Measurements from ENCODE around the gene AFF3.
"Not testable (repeated sequence)": the region's sequence is repeated elsewhere in the genome, so short reads cannot be mapped to it uniquely, and the experiment has no call there.

AFF3 gene

GRCh38 chr2:100142393-100142792 is at the start of gene AFF3:
Gene AFF3 (minus strand): TSS chr2:100142590. CDS start chr2:100104454, 38,136 bp downstream.
- DNase-seq (ENCODE audit: low read depth, low spot score) = no peak

- no peak for DNase-seq (ENCODE audit: low read depth, low spot score)
Measured at GRCh38 chr2:100189387-100189786, 47.0 kb upstream of the AFF3 start.

GRCh38 chr2:100188326-100188725 is 45.9 kb upstream of the AFF3 start:
- DNase-seq (ENCODE audit: low read depth, low spot score) = no peak

GRCh38 chr2:100186126-100186525 is 43.7 kb upstream of the AFF3 start:
- no peak for DNase-seq (ENCODE audit: low read depth, low spot score)

- no peak for DNase-seq (ENCODE audit: low read depth, low spot score)
Measured at GRCh38 chr2:100185516-100185915, 43.1 kb upstream of the AFF3 start.

GRCh38 chr2:100185105-100185504 is 42.7 kb upstream of the AFF3 start:
- no peak for DNase-seq (ENCODE audit: low read depth, low spot score)

GRCh38 chr2:100184055-100184737 is 41.8 kb upstream of the AFF3 start:
- DNase-seq (ENCODE audit: low read depth, low spot score) = no peak

GRCh38 chr2:100182494-100183361 is 40.3 kb upstream of the AFF3 start:
- DNase-seq (ENCODE audit: low read depth, low spot score) = peak; percentile 36

- no peak for DNase-seq (ENCODE audit: low read depth, low spot score)
Measured at GRCh38 chr2:100180503-100180902, 38.1 kb upstream of the AFF3 start.

GRCh38 chr2:100179806-100180205 is 37.4 kb upstream of the AFF3 start:
- no peak for DNase-seq (ENCODE audit: low read depth, low spot score)

GRCh38 chr2:100178864-100179263 is 36.5 kb upstream of the AFF3 start:
- DNase-seq (ENCODE audit: low read depth, low spot score) = no peak

GRCh38 chr2:100178085-100178788 is 35.8 kb upstream of the AFF3 start:
- peak; percentile 88 for DNase-seq (ENCODE audit: low read depth, low spot score)

GRCh38 chr2:100176925-100177324 is 34.5 kb upstream of the AFF3 start:
- no peak for DNase-seq (ENCODE audit: low read depth, low spot score)

- DNase-seq (ENCODE audit: low read depth, low spot score) = no peak
Measured at GRCh38 chr2:100174026-100174431, 31.6 kb upstream of the AFF3 start.

GRCh38 chr2:100166701-100167100 is 24.3 kb upstream of the AFF3 start:
- no peak for DNase-seq (ENCODE audit: low read depth, low spot score)

- DNase-seq (ENCODE audit: low read depth, low spot score) = no peak
Measured at GRCh38 chr2:100163605-100164004, 21.2 kb upstream of the AFF3 start.

GRCh38 chr2:100161945-100162620 is 19.7 kb upstream of the AFF3 start:
- DNase-seq (ENCODE audit: low read depth, low spot score) = no peak

- DNase-seq (ENCODE audit: low read depth, low spot score) = no peak
Measured at GRCh38 chr2:100160396-100160795, 18.0 kb upstream of the AFF3 start.

- not testable (repeated sequence) for DNase-seq (ENCODE audit: low read depth, low spot score)
Measured at GRCh38 chr2:100151832-100152231, 9.4 kb upstream of the AFF3 start.

GRCh38 chr2:100151310-100151709 is 8.9 kb upstream of the AFF3 start:
- no peak for DNase-seq (ENCODE audit: low read depth, low spot score)

- no peak for DNase-seq (ENCODE audit: low read depth, low spot score)
Measured at GRCh38 chr2:100148883-100149282, 6.5 kb upstream of the AFF3 start.

- DNase-seq (ENCODE audit: low read depth, low spot score) = no peak
Measured at GRCh38 chr2:100146657-100146960, 4.2 kb upstream of the AFF3 start.
